Muscle of back (tissue), 11 donors: ENCODE data around the gene FAM171A2. TPM values are rescaled to one million over a fixed set of nuclear protein-coding genes. Genes with fewer than 3 reads are reported as not detected.
"Not testable (repeated sequence)": the region's sequence is repeated elsewhere in the genome, so short reads cannot be mapped to it uniquely, and the experiment has no call there.

ENCODE experiments used
- DNase-seq, 3 donors: peaks; one replicate each; pipeline versions ENCODE4 v3.0.0 to v3.0.0-alpha.2; 2013
- polyA plus RNA-seq, 10 donors: library from polyadenylated mRNA; unstranded; fragments of 120-200 nt; gene quantifications; one replicate each; pipeline ENCODE4 v1.2.1, GENCODE V29; 2013; ENCODE audit not compliant: insufficient read length in 10 of 10

Gene FAM171A2
- polyA plus RNA-seq, 10 donors = 44.1 to 84.8 (median 64.4) TPM

- DNase-seq = no peak
Measured at GRCh38 chr17:44384823-44385286, 21.2 kb upstream of the FAM171A2 start.

- DNase-seq = peak in 1 of 3 donors; percentile 49
Measured at GRCh38 chr17:44384281-44384822, 20.7 kb upstream of the FAM171A2 start.

DNA sequence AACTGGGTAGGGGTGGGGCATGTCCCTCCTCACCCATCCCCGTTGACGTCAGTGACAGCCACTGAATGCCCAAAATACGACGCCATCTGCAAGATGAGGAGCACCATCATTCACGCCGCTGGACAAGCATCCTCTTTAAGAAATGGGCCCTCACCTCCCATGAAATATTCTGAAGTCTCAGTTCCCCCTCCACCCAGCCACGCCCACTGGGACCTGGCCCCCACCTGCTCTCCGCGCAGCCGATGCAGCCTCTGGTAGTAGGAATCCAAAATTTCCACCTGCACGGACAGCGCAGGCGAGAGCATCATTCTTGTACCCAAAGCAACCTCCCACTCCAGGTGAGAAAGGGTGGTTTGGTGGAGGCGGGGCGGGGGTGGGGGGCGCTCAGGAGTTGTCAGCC lies 20.2 kb upstream of the FAM171A2 start:
- DNase-seq = no peak

DNA sequence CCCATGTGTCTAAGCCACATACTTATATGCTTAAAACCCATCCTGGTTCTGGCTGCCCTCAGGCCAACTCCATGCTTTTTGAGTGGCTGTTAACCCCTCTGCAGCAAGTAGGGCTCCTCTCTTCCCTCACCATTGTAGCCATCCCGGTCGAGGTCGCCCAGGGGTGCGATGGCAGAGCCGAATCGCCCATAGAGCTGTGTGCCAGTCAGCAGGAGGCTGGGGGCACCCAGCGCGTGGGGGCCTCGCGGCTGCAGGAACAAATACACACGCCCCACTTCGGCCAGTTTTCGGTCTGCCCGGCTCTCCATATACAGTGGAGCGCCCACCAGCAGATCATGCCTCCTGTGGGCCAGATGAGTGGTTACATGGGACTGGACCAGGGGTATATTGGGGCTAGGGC lies 19.7 kb upstream of the FAM171A2 start:
- DNase-seq = no peak

DNA sequence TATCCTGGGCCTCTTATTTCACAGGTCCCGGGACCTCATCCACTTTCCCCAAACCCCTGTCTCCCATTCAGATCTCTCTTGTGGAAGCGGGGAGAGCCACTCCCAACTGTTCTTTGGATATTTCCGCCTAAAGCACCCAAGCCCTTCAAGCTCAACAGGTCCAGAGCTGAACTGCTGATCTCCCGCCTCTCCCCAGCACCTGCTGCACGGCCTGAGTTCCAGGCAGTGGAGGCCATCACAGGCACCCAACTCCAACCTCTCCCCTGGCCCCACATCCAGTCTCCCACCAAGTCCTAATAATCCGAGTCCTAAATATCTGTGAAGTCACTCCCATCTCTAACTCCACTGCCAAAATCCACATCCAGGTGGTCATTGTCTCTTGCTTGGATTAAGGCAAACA lies 19.3 kb upstream of the FAM171A2 start:
- no peak for DNase-seq

GRCh38 chr17:44381810-44382305 lies 18.2 kb upstream of the FAM171A2 start:
- no peak for DNase-seq

GRCh38 chr17:44380767-44381166 lies 17.1 kb upstream of the FAM171A2 start:
- DNase-seq = no peak

- no peak for DNase-seq
Measured at GRCh38 chr17:44379887-44380286, 16.2 kb upstream of the FAM171A2 start.

DNA sequence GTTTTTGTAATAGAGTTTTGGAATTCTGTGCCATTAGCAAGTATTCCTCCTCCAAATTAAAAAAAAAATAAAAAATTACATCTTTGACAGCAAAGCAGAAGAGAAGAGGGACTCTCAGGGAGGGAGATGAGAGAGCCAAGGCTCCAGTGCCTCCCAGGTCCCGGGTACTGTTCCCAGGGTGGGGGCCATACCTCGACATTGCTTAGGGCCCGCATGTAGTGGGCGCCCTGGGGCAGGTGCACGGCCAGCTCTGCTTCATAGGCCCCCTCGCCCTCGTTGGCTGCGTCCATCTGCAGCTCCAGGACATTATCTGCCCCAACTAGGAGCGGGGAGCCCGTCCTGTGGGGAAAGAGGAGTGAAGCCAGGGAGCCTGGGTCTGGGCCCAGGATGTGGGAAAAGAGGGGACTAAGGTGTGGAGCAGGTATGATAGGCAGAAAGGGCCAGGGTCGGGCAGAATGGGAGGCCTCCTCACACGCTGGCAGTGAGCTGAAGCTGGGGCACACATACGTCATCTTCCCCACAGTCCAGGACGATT lies 14.6 kb upstream of the FAM171A2 start:
- no peak for DNase-seq

GRCh38 chr17:44376779-44377178 lies 13.1 kb upstream of the FAM171A2 start:
- no peak for DNase-seq

- peak in 2 of 3 donors; percentile 38 to 61 for DNase-seq
Measured at GRCh38 chr17:44376124-44376523, 12.5 kb upstream of the FAM171A2 start.

- no peak for DNase-seq
Measured at GRCh38 chr17:44375196-44376017, 11.8 kb upstream of the FAM171A2 start.

DNA sequence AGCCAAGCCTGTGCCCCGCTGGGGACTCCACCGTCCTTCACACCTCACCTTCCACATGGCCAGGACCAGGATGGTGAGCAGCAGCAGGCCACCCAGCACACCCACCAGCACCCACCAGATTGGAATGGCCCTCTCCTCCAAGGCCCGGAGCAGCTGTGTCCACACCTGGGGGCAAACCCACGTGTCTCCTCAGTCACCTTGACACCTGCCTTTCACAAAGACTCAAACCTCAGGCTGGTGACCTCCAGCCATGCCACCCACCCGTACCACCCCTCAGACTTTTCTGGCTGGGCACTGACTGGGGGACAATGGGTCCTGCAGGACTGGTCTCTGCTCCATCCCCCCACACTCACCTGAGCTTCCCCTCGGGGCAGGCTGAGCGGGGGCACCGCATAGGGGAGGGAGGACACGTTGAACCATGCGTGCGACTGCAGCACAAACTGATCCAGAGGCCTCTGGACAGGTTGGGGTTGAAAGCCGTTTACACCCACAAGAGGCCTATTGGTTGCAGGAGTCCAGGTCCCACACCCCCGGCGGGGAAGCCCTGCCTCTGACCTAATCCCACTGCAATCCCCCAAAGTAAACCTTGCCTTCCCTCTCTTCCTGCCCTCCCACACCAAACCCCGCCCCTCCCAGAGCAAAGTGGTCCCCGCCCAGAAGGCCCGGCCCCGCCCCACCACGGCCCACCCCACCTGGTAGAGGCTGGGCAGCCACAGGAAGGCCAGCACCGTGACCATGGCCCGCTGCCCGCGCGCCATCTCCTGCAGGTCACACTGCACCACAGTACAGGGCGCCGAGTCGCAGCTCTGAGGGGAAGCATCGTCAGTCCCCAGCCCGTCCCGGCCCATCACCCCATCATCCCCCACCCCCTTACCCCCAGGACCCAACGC lies 10.9 kb upstream of the FAM171A2 start:
- DNase-seq = no peak

- no peak for DNase-seq
Measured at GRCh38 chr17:44372036-44372435, 8.4 kb upstream of the FAM171A2 start.

DNA sequence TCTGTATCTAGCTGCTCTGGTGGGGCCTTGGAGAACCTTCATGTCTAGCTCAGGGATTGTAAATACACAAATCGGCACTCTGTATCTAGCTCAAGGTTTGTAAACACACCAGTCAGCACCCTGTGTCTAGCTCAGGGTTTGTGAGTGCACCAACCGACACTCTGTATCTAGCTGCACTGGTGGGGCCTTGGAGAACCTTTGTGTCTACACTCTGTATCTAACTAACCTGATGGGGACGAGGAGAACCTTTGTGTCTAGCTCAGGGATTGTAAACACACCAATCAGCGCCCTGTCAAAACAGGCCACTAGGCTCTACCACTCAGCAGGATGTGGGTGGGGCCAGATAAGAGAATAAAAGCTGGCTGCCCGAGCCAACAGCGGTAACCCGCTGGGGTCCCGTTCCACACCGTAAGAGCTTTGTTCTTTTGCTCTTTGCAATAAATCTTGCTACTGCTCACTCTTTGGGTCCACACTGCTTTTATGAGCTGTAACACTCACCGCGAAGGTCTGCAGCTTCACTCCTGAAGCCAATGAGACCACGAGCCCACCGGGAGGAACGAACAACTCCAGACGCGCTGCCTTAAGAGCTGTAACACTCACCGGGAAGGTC lies 5.9 kb upstream of the FAM171A2 start:
- DNase-seq = not testable (repeated sequence)

GRCh38 chr17:44368391-44369243 lies 5.0 kb upstream of the FAM171A2 start:
- DNase-seq = not testable (repeated sequence)

GRCh38 chr17:44367231-44367979 lies 3.8 kb upstream of the FAM171A2 start:
- no peak for DNase-seq

- DNase-seq = not testable (repeated sequence)
Measured at GRCh38 chr17:44365051-44365450, 1.4 kb upstream of the FAM171A2 start.

DNA sequence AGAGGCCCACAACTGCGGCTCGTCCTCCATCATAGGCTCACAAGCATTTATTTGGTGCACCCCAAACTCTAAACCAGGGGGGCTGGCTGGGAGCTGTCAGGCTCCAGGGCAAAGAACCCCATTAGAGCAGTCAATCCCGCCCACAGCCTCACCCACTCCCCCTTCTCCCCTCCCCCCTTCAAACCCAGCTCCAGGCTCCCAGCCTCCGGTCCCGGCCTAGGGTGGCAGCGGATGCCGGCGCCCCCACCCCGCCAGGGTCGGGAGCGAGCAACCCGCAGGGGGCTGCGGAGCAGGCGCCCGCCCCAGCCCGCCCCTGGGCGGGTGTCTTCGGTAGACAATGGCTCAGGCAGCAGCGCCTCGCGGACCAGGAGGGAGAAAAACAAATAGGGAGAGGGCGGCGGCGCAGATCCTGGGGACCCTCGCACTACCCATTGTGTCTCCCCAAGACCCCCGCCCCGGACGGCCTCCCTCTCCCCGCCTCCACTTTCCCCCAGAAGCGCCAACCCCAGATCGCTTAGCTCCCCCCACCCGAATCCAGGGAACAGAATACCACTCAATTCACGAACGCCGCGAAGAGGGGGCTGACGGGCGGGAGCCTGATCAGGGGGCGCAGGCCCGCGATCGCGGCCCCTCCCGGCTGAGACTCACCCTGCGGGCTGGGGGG lies 572 bp downstream of the FAM171A2 start:
- DNase-seq = peak in 1 of 3 donors; percentile 70
